H1 (cell line): ENCODE results near the gene ESYT2. TPM values are rescaled to one million over a fixed set of nuclear protein-coding genes. Genes with fewer than 3 reads are reported as not detected.

Experiments
- CTCF ChIA-PET: fragments of 300-600 bp; sonication (Branson Sonifier 250); formaldehyde crosslinking; loops from one replicate; lab custom pipeline; 2021; ENCODE audit not compliant: partially characterized antibody; lab: Charles Lee
- POLR2A ChIA-PET: fragments of 300-600 bp; sonication (Branson Sonifier 250); formaldehyde crosslinking; loops from one replicate; lab custom pipeline; 2021; ENCODE audit warnings: inconsistent platforms; ENCODE audit not compliant: partially characterized antibody; lab: Charles Lee
- DNase-seq, 2 experiments: peaks; one replicate each; pipeline versions ENCODE4 v3.0.0 to v3.0.0-alpha.2; 2010 to 2022; ENCODE audit warnings: low spot score in 2 of 2, low read depth in 1 of 2, mixed read lengths in 1 of 2
- FAIRE-seq: peaks from 2 replicates; lab custom pipeline; 2011; peaks lifted over from hg19 to GRCh38; lab: Jason Lieb, UNC
- H2AFZ ChIP-seq: 2 replicates; pipeline ENCODE4 v1.8.1; 2012; ENCODE audit warnings: low read length, inconsistent platforms
- H2AK5ac ChIP-seq: 2 replicates; pipeline ENCODE4 v1.6.1; 2013; ENCODE audit warnings: low read depth, low read length
- H2BK120ac ChIP-seq: replicated peaks from 2 replicates; pipeline ENCODE3; 2013; ENCODE audit warnings: low read depth, low read length, inconsistent platforms
- H2BK12ac ChIP-seq: 2 replicates; pipeline ENCODE4 v1.6.1; 2013; ENCODE audit warnings: low read depth, low read length
- H2BK15ac ChIP-seq: 2 replicates; pipeline ENCODE4 v1.6.1; 2013; ENCODE audit warnings: low read length
- H2BK20ac ChIP-seq: 2 replicates; pipeline ENCODE4 v1.6.1; 2013; ENCODE audit warnings: low read length
- H2BK5ac ChIP-seq: 2 replicates; pipeline ENCODE4 v1.6.1; 2013; ENCODE audit warnings: low read depth, low read length
- H3K14ac ChIP-seq: 2 replicates; pipeline ENCODE4 v1.6.1; 2013; ENCODE audit warnings: inconsistent platforms; ENCODE audit not compliant: insufficient read length
- H3K18ac ChIP-seq: 2 replicates; pipeline ENCODE4 v1.6.1; 2013; ENCODE audit warnings: low read length; ENCODE audit errors: extremely low read depth
- H3K23ac ChIP-seq: 2 replicates; pipeline ENCODE4 v1.6.1; 2013; ENCODE audit warnings: inconsistent platforms; ENCODE audit not compliant: insufficient read length
- H3K23me2 ChIP-seq: 2 replicates; pipeline ENCODE4 v1.6.1; 2013; ENCODE audit warnings: low read depth, low read length
- H3K27ac ChIP-seq: 2 replicates; pipeline ENCODE4 v1.6.1; 2011; ENCODE audit warnings: low read depth, low read length, inconsistent platforms
- H3K27me3 ChIP-seq, 4 experiments: replicated peaks in 1 of 4; 1 replicate in 1 of 4; 2 replicates in 3 of 4; pipeline versions ENCODE4 v1.6.1 to v1.8.1; 2011 to 2013; ENCODE audit warnings: low read length in 3 of 4, mild to moderate bottlenecking in 3 of 4, inconsistent platforms in 2 of 4, mixed read lengths in 2 of 4, moderate library complexity in 1 of 4; ENCODE audit not compliant: control insufficient read depth in 3 of 4, insufficient read depth in 3 of 4; ENCODE audit errors: extremely low read depth in 1 of 4
- H3K36me3 ChIP-seq, 4 experiments: 2 replicates each; pipeline versions ENCODE4 v1.6.1 to v1.8.1; 2011 to 2013; ENCODE audit warnings: mild to moderate bottlenecking in 4 of 4, low read length in 3 of 4, moderate library complexity in 2 of 4, control low read depth in 1 of 4, inconsistent platforms in 1 of 4; ENCODE audit not compliant: insufficient read depth in 4 of 4, control insufficient read depth in 2 of 4
- H3K4ac ChIP-seq: replicated peaks from 2 replicates; pipeline ENCODE3; 2013; ENCODE audit warnings: low read length, low read depth, mixed read lengths, inconsistent platforms; ENCODE audit not compliant: insufficient read length
- H3K4me1 ChIP-seq, 4 experiments: replicated peaks in 1 of 4; 1 replicate in 1 of 4; 2 replicates in 3 of 4; pipeline versions ENCODE4 v1.6.1 to v1.8.1; 2011 to 2013; ENCODE audit warnings: low read length in 3 of 4, inconsistent platforms in 2 of 4, mixed read lengths in 1 of 4; ENCODE audit not compliant: insufficient read depth in 4 of 4, control insufficient read depth in 3 of 4
- H3K4me2 ChIP-seq, 2 experiments: 2 replicates each; pipeline versions ENCODE4 v1.6.1 to v1.8.1; 2011 to 2013; ENCODE audit warnings: low read depth in 2 of 2, low read length in 2 of 2, control low read depth in 1 of 2, inconsistent platforms in 1 of 2, mild to moderate bottlenecking in 1 of 2; ENCODE audit not compliant: insufficient read depth in 1 of 2
- H3K4me3 ChIP-seq, 4 experiments: fragments of 200-600, 300-600 bp in 1 of 4; sonication (generic), shearing (Covaris generic), sonication (Bioruptor Twin) in 1 of 4; 2 replicates each; pipeline versions ENCODE4 v1.5.1 to v1.8.1; 2011 to 2016; ENCODE audit warnings: low read length in 4 of 4, low read depth in 3 of 4, control low read depth in 2 of 4, inconsistent platforms in 2 of 4, mild to moderate bottlenecking in 2 of 4, mixed read lengths in 1 of 4, moderate library complexity in 1 of 4; ENCODE audit not compliant: insufficient read depth in 2 of 4; ENCODE audit errors: extremely low read depth in 1 of 4
- H3K56ac ChIP-seq: replicated peaks from 2 replicates; pipeline ENCODE3; 2013; ENCODE audit warnings: low read depth, mild to moderate bottlenecking, mixed read lengths, low read length, inconsistent platforms; ENCODE audit not compliant: insufficient read length
- H3K79me1 ChIP-seq: 2 replicates; pipeline ENCODE4 v1.6.1; 2013; ENCODE audit warnings: low read depth, low read length, control low read depth
- H3K79me2 ChIP-seq, 2 experiments: 2 replicates each; pipeline versions ENCODE4 v1.6.1 to v1.8.1; 2012 to 2013; ENCODE audit warnings: low read length in 2 of 2, mild to moderate bottlenecking in 2 of 2, inconsistent platforms in 1 of 2; ENCODE audit not compliant: insufficient read depth in 2 of 2, control insufficient read depth in 1 of 2
- H3K9ac ChIP-seq, 4 experiments: replicated peaks in 1 of 4; 1 replicate in 1 of 4; 2 replicates in 3 of 4; pipeline versions ENCODE4 v1.6.1 to v1.8.1; 2011 to 2013; ENCODE audit warnings: low read depth in 3 of 4, low read length in 3 of 4, control low read depth in 2 of 4, mild to moderate bottlenecking in 2 of 4, moderate library complexity in 2 of 4, inconsistent platforms in 1 of 4; ENCODE audit errors: extremely low read depth in 1 of 4
- H3K9me3 ChIP-seq, 2 experiments: 2 replicates each; pipeline versions ENCODE4 v1.6.1 to v1.8.1; 2012 to 2013; ENCODE audit warnings: mild to moderate bottlenecking in 2 of 2, moderate library complexity in 2 of 2, control low read depth in 1 of 2, inconsistent platforms in 1 of 2, low read depth in 1 of 2, low read length in 1 of 2, mixed read lengths in 1 of 2; ENCODE audit not compliant: insufficient read depth in 2 of 2
- H4K20me1 ChIP-seq, 2 experiments: replicated peaks in 1 of 2; 2 replicates each; pipeline versions ENCODE3 to v1.8.1; 2011 to 2013; ENCODE audit warnings: inconsistent platforms in 2 of 2, low read length in 2 of 2, mild to moderate bottlenecking in 1 of 2; ENCODE audit not compliant: insufficient read depth in 2 of 2, control insufficient read depth in 1 of 2
- H4K5ac ChIP-seq: 2 replicates; pipeline ENCODE4 v1.6.1; 2013; ENCODE audit warnings: low read length, low read depth, mixed read lengths, inconsistent platforms; ENCODE audit not compliant: insufficient read length
- H4K8ac ChIP-seq: 2 replicates; pipeline ENCODE4 v1.8.0; 2013; ENCODE audit warnings: mild to moderate bottlenecking, moderate library complexity, low read length, inconsistent platforms; ENCODE audit not compliant: insufficient read depth; ENCODE audit errors: extremely low read depth
- H4K91ac ChIP-seq: replicated peaks from 2 replicates; pipeline ENCODE3; 2013; ENCODE audit warnings: low read length, mixed read lengths, inconsistent platforms; ENCODE audit not compliant: insufficient read length
- ASH2L ChIP-seq: fragments of 200-600, 300-600 bp; sonication (generic); IDR thresholded peaks from one replicate; pipeline ENCODE4 v1.7.1; 2017; ENCODE audit warnings: low read length
- ATF3 ChIP-seq: IDR thresholded peaks from 2 replicates; pipeline ENCODE4 v1.6.1; 2011; ENCODE audit warnings: low read depth, mild to moderate bottlenecking, low read length; ENCODE audit not compliant: insufficient read depth
- CBX8 ChIP-seq: fragments of 300-800, 300-1000 bp; sonication (generic); IDR thresholded peaks from 2 replicates; pipeline ENCODE4 v1.7.1; 2016; ENCODE audit warnings: low read depth, low read length, borderline replicate concordance
- CHD2 ChIP-seq: IDR thresholded peaks from 2 replicates; pipeline ENCODE4 v1.6.1; 2012; ENCODE audit warnings: low read length, improper control_type of control experiment
- FOSL1 ChIP-seq: IDR thresholded peaks from 2 replicates; pipeline ENCODE4 v1.6.1; 2011; ENCODE audit warnings: mild to moderate bottlenecking, low read depth, low read length, moderate library complexity; ENCODE audit not compliant: insufficient read depth
- HDAC2 ChIP-seq, 2 experiments: fragments of 300-600 bp in 1 of 2; sonication (generic) in 1 of 2; IDR thresholded peaks; 2 replicates each; pipeline ENCODE4 v1.6.1; 2011 to 2012; ENCODE audit warnings: low read depth in 2 of 2, low read length in 2 of 2, mild to moderate bottlenecking in 2 of 2, moderate library complexity in 2 of 2, borderline replicate concordance in 1 of 2, inconsistent platforms in 1 of 2
- NRF1 ChIP-seq: IDR thresholded peaks from 2 replicates; pipeline ENCODE4 v1.6.1; 2011; ENCODE audit warnings: mild to moderate bottlenecking, low read depth, low read length, improper control_type of control experiment
- POLR2AphosphoS5 ChIP-seq: IDR thresholded peaks from 2 replicates; pipeline ENCODE4 v1.6.1; 2011; ENCODE audit warnings: low read depth, low read length
- RAD21 ChIP-seq, 2 experiments: IDR thresholded peaks in 1 of 2; conservative IDR thresholded peaks in 1 of 2; 2 replicates each; pipeline ENCODE4 v1.6.1; 2011; ENCODE audit warnings: low read depth in 2 of 2, low read length in 2 of 2, improper control_type of control experiment in 1 of 2, inconsistent platforms in 1 of 2, mild to moderate bottlenecking in 1 of 2, moderate library complexity in 1 of 2
- TAF7 ChIP-seq: optimal IDR thresholded peaks from 2 replicates; pipeline ENCODE3; 2011; ENCODE audit warnings: low read depth, mild to moderate bottlenecking, inconsistent platforms, low read length, moderate library complexity, borderline replicate concordance
- ZNF274 ChIP-seq: IDR thresholded peaks from 2 replicates; pipeline ENCODE4 v1.7.0; 2012; ENCODE audit warnings: low read length, borderline replicate concordance; ENCODE audit errors: extremely low read depth
- whole genome bisulfite sequencing, 2 experiments: shearing (Covaris generic) in 1 of 2; methylation state at CpG; one replicate each; pipeline versions ENCODE4 v1.1.6 to v1.1.7; 2013 to 2015; ENCODE audit warnings: low lambda C conversion rate in 2 of 2, mixed read lengths in 2 of 2, inconsistent platforms in 1 of 2, low coverage in 1 of 2, missing lambda C conversion rate in 1 of 2; ENCODE audit not compliant: insufficient replicate concordance in 2 of 2, insufficient coverage in 1 of 2, insufficient read length in 1 of 2; ENCODE audit errors: extremely low coverage in 1 of 2, missing lambda C conversion rate in 1 of 2; 5-methylcytosine and 5-hydroxymethylcytosine counted together
- polyA plus RNA-seq, 7 experiments: library from polyadenylated mRNA; depleted of rRNA in 3 of 7; stranded (reverse) in 5 of 7; unstranded in 2 of 7; fragments of >200 nt in 5 of 7; fragments of 200-250 nt in 2 of 7; gene quantifications; 1 replicate in 5 of 7; 2 replicates in 1 of 7; 4 replicates in 1 of 7; pipeline versions ENCODE4 v1.2.1 to v1.2.3, GENCODE V29; 2011 to 2013; ENCODE audit warnings: missing spikeins in 2 of 7, mixed read lengths in 2 of 7
- total RNA-seq: library from RNA; stranded (reverse); fragmentation: NEBNext Ultra II Directional; extraction: Animal tissue kit (Norgen Biotek cat#: 25700); gene quantifications from 2 replicates; pipeline ENCODE4 v1.2.1, GENCODE V29; 2021

ESYT2 gene
- total and polyA plus RNA-seq, 2 of the 8 experiments (the other 6 are each of a cell fraction or from before 2014, with no cell fraction given): 27.0 to 37.5 TPM

- FAIRE-seq: no peak
- H3K4ac ChIP-seq: no peak overlapping the region
- H3K14ac ChIP-seq: no peak overlapping the region
- no peak overlapping the region for H4K8ac ChIP-seq
- H2BK120ac ChIP-seq: no peak overlapping the region
- H3K4me3 ChIP-seq: no peak overlapping the region
- H3K56ac ChIP-seq: no peak overlapping the region
- peaks cover 0 to 91% of the 10 kb centered on the region in 2 experiments; a peak in 3 of 4 replicates for H3K79me2 ChIP-seq
- H3K23me2 ChIP-seq: no peaks in the 10 kb centered on the region
- H2BK15ac ChIP-seq: no peak overlapping the region
- H3K79me1 ChIP-seq: peaks cover 6% of the 10 kb centered on the region; the same call in 1 of the 2 replicates
- no peak overlapping the region for H2AK5ac ChIP-seq
- no peaks in the 10 kb centered on the region for H3K36me3 ChIP-seq
- no peak overlapping the region for H3K18ac ChIP-seq
- no peak overlapping the region for H3K23ac ChIP-seq
- WGBS, 2 experiments: 74% methylated on average over 2 of the region's 2 CpGs; no CpG with 5 or more reads in 1 of the 2 experiments
- no peak overlapping the region for H2AFZ ChIP-seq
- H3K27me3 ChIP-seq: no peaks in the 10 kb centered on the region
- no peaks in the 10 kb centered on the region for H3K9me3 ChIP-seq
- ChIA-PET POLR2A (interaction anchor here (0.7 to 1.1 kb wide), 2 partner anchors 13 to 46 kb away, joined by 3 to 7 read pairs; partner anchors contain the start of gene ESYT2), CTCF (interaction anchor here (0.9 to 1.9 kb wide), 4 partner anchors 9 to 50 kb away, joined by 3 to 5 read pairs (median 4); no protein-coding TSS in a partner anchor)
- peaks cover 3 to 9% of the 10 kb centered on the region in 2 experiments for H4K20me1 ChIP-seq
- H2BK5ac ChIP-seq: no peak overlapping the region
- H3K9ac ChIP-seq: no peak overlapping the region
- H2BK20ac ChIP-seq: no peak overlapping the region
- no peak for DNase-seq
- peaks cover 15 to 30% (median 21%) of the 10 kb centered on the region in 4 experiments for H3K4me1 ChIP-seq
- H4K91ac ChIP-seq: no peak overlapping the region
- H4K5ac ChIP-seq: no peak overlapping the region
- no peak overlapping the region for H3K4me2 ChIP-seq
- H3K27ac ChIP-seq: no peak overlapping the region
- no peak overlapping the region for H2BK12ac ChIP-seq
- TF ChIP-seq ZNF274 (no peak), FOSL1 (no peak), POLR2AphosphoS5 (no peak), CBX8 (no peak), ASH2L (no peak), CHD2 (no peak), HDAC2 (IDR thresholded peaks at IDR 0.05; ENCODE audit: borderline replicate concordance in 1 of 2, low read depth in 2 of 2, low read length in 2 of 2) (no peak), RAD21 (IDR thresholded peaks at IDR 0.05 in 1 of 2, conservative IDR thresholded peaks at IDR 0.05 in 1 of 2; ENCODE audit: low read depth in 2 of 2, low read length in 2 of 2) (no peak), NRF1 (no peak), TAF7 (no peak), ATF3 (no peak)
Measured at GRCh38 chr7:158816995-158817394, 12.3 kb downstream of the ESYT2 start.
